ENCODE data around the gene MRPL52.
A peak's percentile ranks its signal among the peaks of the same experiment; 100 is the strongest.
"Not testable (repeated sequence)": the region's sequence is repeated elsewhere in the genome, so short reads cannot be mapped to it uniquely, and the experiment has no call there.

MRPL52 gene

GRCh38 chr14:22812744-22813143, 16.9 kb upstream of the MRPL52 start:
- no peak for DNase-seq

- DNase-seq, result no peak
These were observed 16.5 kb upstream of the MRPL52 start for GRCh38 chr14:22813145-22813544.

GRCh38 chr14:22814373-22814772, 15.3 kb upstream of the MRPL52 start:
- no peak for DNase-seq

GRCh38 chr14:22814941-22815713, 14.6 kb upstream of the MRPL52 start, which contains the start of gene SLC7A7:
Gene SLC7A7, minus strand, starts transcription at chr14:22815435. Its CDS starts 2,037 bp downstream, at chr14:22813398.
- no peak for DNase-seq

GRCh38 chr14:22819151-22819988, 10.3 kb upstream of the MRPL52 start:
- DNase-seq, result no peak

GRCh38 chr14:22820731-22821130, 9.0 kb upstream of the MRPL52 start:
- DNase-seq, result peak; percentile 44

GRCh38 chr14:22821193-22822015, 8.3 kb upstream of the MRPL52 start:
- DNase-seq, result no peak

GRCh38 chr14:22822016-22822570, 7.6 kb upstream of the MRPL52 start:
- no peak for DNase-seq

GRCh38 chr14:22822571-22823098, 7.1 kb upstream of the MRPL52 start:
- DNase-seq, result peak; percentile 79

GRCh38 chr14:22824711-22825359, 4.9 kb upstream of the MRPL52 start:
- DNase-seq, result peak; percentile 92

GRCh38 chr14:22829076-22829660, 519 bp upstream of the MRPL52 start:
- not testable (repeated sequence) for DNase-seq

GRCh38 chr14:22830443-22831010, 840 bp downstream of the MRPL52 start:
- no peak for DNase-seq

- DNase-seq, result no peak
These were observed 5.8 kb downstream of the MRPL52 start for GRCh38 chr14:22835505-22835904.

GRCh38 chr14:22836301-22837113, 6.8 kb downstream of the MRPL52 start, which contains the start of gene MMP14:
Gene MMP14, plus strand, starts transcription at chr14:22836585. Its CDS starts 233 bp downstream, at chr14:22836818.
- DNase-seq, result peak; percentile 88

- peak; percentile 57 for DNase-seq
These were observed 7.5 kb downstream of the MRPL52 start for GRCh38 chr14:22837114-22837749.

GRCh38 chr14:22837750-22838538, 8.3 kb downstream of the MRPL52 start:
- peak; percentile 51 for DNase-seq

- peak; percentile 47 for DNase-seq
These were observed 8.9 kb downstream of the MRPL52 start for GRCh38 chr14:22838631-22839041.

- peak; percentile 57 for DNase-seq
These were observed 9.6 kb downstream of the MRPL52 start for GRCh38 chr14:22839159-22839779.
